Keratinocyte (primary cell): ENCODE data around the gene IFNAR2. TPM values are rescaled to one million over a fixed set of nuclear protein-coding genes. Genes with fewer than 3 reads are reported as not detected.

Experiments
- DNase-seq: peaks from one replicate; pipeline ENCODE4 v3.0.0-alpha.2; 2011; ENCODE audit warnings: low read depth, missing footprints, low spot score
- FAIRE-seq: peaks from 2 replicates; lab custom pipeline; 2011; peaks lifted over from hg19 to GRCh38; lab: Jason Lieb, UNC
- H2AFZ ChIP-seq: 2 replicates; pipeline ENCODE4 v1.6.0; 2012; ENCODE audit warnings: low read length, control low read depth, inconsistent platforms; ENCODE audit not compliant: control insufficient read depth
- H3K27ac ChIP-seq: 2 replicates; pipeline ENCODE4 v1.5.1; 2011; ENCODE audit warnings: low read length; ENCODE audit not compliant: control insufficient read depth, insufficient read depth
- H3K27me3 ChIP-seq: 3 replicates; pipeline ENCODE4 v1.6.0; 2011; ENCODE audit warnings: low read length; ENCODE audit not compliant: control insufficient read depth, insufficient read depth; ENCODE audit errors: extremely low read depth
- H3K36me3 ChIP-seq, 2 experiments: 2 replicates in 1 of 2; 3 replicates in 1 of 2; pipeline ENCODE4 v1.5.1; 2011; ENCODE audit warnings: low read length in 2 of 2, mild to moderate bottlenecking in 1 of 2; ENCODE audit not compliant: control insufficient read depth in 2 of 2, insufficient read depth in 2 of 2; ENCODE audit errors: extremely low read depth in 1 of 2
- H3K4me1 ChIP-seq: 3 replicates; pipeline ENCODE4 v1.5.1; 2011; ENCODE audit warnings: low read length; ENCODE audit not compliant: control insufficient read depth, insufficient read depth; ENCODE audit errors: extremely low read depth
- H3K4me2 ChIP-seq: 3 replicates; pipeline ENCODE4 v1.6.0; 2011; ENCODE audit warnings: low read depth, low read length; ENCODE audit not compliant: control insufficient read depth, insufficient read depth; ENCODE audit errors: extremely low read depth
- H3K4me3 ChIP-seq, 3 experiments: fragments of 200-600 bp in 1 of 3; sonication (generic) in 1 of 3; 2 replicates in 2 of 3; 3 replicates in 1 of 3; pipeline ENCODE4 v1.5.1; 2011 to 2016; ENCODE audit warnings: low read length in 3 of 3, mild to moderate bottlenecking in 3 of 3, control low read depth in 2 of 3, inconsistent platforms in 1 of 3, low read depth in 1 of 3, mixed read lengths in 1 of 3, mixed run types in 1 of 3, moderate library complexity in 1 of 3; ENCODE audit not compliant: control insufficient read depth in 2 of 3, insufficient read depth in 2 of 3; ENCODE audit errors: extremely low read depth in 1 of 3
- H3K79me2 ChIP-seq: 2 replicates; pipeline ENCODE4 v1.6.0; 2012; ENCODE audit warnings: low read length; ENCODE audit not compliant: control insufficient read depth, insufficient read depth
- H3K9ac ChIP-seq: 3 replicates; pipeline ENCODE4 v1.6.0; 2011; ENCODE audit warnings: low read length; ENCODE audit not compliant: control insufficient read depth, insufficient read depth; ENCODE audit errors: extremely low read depth
- H3K9me1 ChIP-seq: 3 replicates; pipeline ENCODE4 v1.6.0; 2011; ENCODE audit warnings: low read length; ENCODE audit not compliant: control insufficient read depth, insufficient read depth; ENCODE audit errors: extremely low read depth
- H3K9me3 ChIP-seq: 2 replicates; pipeline ENCODE4 v1.5.1; 2012; ENCODE audit warnings: low read depth, low read length; ENCODE audit not compliant: control insufficient read depth
- H4K20me1 ChIP-seq: 3 replicates; pipeline ENCODE4 v1.6.0; 2011; ENCODE audit warnings: low read length; ENCODE audit not compliant: control insufficient read depth, insufficient read depth; ENCODE audit errors: extremely low read depth
- EZH2 ChIP-seq: IDR thresholded peaks from one replicate; pipeline ENCODE4 v1.6.1; 2012; ENCODE audit warnings: inconsistent platforms, mild to moderate bottlenecking, low read length, moderate library complexity
- dilution Hi-C: fragments of 300-500 bp; cut with MboI; formaldehyde crosslinking; loops from one replicate; pipeline ENCODE4 v1.7.0; 2020; ENCODE audit warnings: low sequenced_read_pairs; ENCODE audit not compliant: extremely low pct_ligation_motif_present
- polyA plus RNA-seq, 5 experiments: library from polyadenylated mRNA; depleted of rRNA in 3 of 5; stranded (reverse) in 3 of 5; stranded (forward) in 1 of 5; unstranded in 1 of 5; fragments of >200 nt; gene quantifications; 1 replicate in 1 of 5; 2 replicates in 3 of 5; 3 replicates in 1 of 5; pipeline versions ENCODE4 v1.2.1 to v1.2.3, GENCODE V29; 2011 to 2012; ENCODE audit warnings: missing spikeins in 2 of 5, low read depth in 1 of 5, low replicate concordance in 1 of 5
- TF ChIP-seq, protein P1 (sequence below), 3 experiments: IDR thresholded peaks in 1 of 3; conservative IDR thresholded peaks in 1 of 3; optimal IDR thresholded peaks in 1 of 3; 2 replicates in 2 of 3; 3 replicates in 1 of 3; pipeline versions ENCODE3 to v1.5.1; 2011; ENCODE audit warnings: low read length in 3 of 3, mild to moderate bottlenecking in 3 of 3, moderate library complexity in 2 of 3, control low read depth in 1 of 3, inconsistent platforms in 1 of 3; ENCODE audit not compliant: insufficient read depth in 2 of 3; ENCODE audit errors: extremely low read depth in 1 of 3

The IFNAR2 gene
- polyA plus RNA-seq, 1 donor (not counting 4 experiments of a cell fraction or from before 2014, with no cell fraction given), result 23.0 TPM

DNA sequence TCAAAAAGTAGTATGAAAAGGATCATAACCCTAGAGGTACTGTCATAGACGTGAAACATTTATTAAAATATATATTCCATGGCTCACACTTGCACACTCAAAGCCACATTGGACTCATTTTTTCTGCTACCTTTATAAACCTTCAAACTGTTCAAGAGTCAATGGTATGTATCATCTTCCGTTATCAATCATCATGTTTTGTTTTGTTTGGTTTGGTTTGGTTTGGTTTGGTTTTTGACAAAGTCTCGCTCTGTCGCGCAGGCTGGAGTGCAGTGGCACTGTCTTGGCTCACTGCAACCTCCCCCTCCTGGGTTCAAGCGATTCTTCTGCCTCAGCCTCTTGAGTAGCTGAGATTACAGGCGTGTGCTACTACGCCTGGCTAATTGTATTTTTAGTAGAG lies 1.8 kb downstream of the IFNAR2 start:
- dilution Hi-C loops, result no loop called here
- DNase-seq, result no peak
- Histone ChIP-seq H3K27ac (no peak overlapping the region), H3K4me2 (peak overlapping the region; percentile 88), H3K4me3 (no peak overlapping the region), H3K79me2 (peaks cover 18% of the 10 kb centered on the region), H3K36me3 (no peaks in the 10 kb centered on the region), H2AFZ (no peak overlapping the region), H4K20me1 (no peaks in the 10 kb centered on the region), H3K9me3 (no peaks in the 10 kb centered on the region), H3K4me1 (peaks cover 9% of the 10 kb centered on the region), H3K9ac (no peak overlapping the region), H3K27me3 (no peaks in the 10 kb centered on the region), H3K9me1 (no peaks in the 10 kb centered on the region)
- no peak for FAIRE-seq
- TF ChIP-seq EZH2, result no peak
- TF ChIP-seq, protein P1, sequence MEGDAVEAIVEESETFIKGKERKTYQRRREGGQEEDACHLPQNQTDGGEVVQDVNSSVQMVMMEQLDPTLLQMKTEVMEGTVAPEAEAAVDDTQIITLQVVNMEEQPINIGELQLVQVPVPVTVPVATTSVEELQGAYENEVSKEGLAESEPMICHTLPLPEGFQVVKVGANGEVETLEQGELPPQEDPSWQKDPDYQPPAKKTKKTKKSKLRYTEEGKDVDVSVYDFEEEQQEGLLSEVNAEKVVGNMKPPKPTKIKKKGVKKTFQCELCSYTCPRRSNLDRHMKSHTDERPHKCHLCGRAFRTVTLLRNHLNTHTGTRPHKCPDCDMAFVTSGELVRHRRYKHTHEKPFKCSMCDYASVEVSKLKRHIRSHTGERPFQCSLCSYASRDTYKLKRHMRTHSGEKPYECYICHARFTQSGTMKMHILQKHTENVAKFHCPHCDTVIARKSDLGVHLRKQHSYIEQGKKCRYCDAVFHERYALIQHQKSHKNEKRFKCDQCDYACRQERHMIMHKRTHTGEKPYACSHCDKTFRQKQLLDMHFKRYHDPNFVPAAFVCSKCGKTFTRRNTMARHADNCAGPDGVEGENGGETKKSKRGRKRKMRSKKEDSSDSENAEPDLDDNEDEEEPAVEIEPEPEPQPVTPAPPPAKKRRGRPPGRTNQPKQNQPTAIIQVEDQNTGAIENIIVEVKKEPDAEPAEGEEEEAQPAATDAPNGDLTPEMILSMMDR (optimal IDR thresholded peaks at IDR 0.05 in 1 of 3, IDR thresholded peaks at IDR 0.05 in 1 of 3, conservative IDR thresholded peaks at IDR 0.05 in 1 of 3; ENCODE audit: extremely low read depth in 1 of 3, insufficient read depth in 2 of 3, low read length in 3 of 3), result no peak

- no peak overlapping the region for H3K4me3 ChIP-seq
- H2AFZ ChIP-seq, result no peak overlapping the region
- no peak for TF ChIP-seq EZH2
- TF ChIP-seq, protein P1 (optimal IDR thresholded peaks at IDR 0.05 in 1 of 3, IDR thresholded peaks at IDR 0.05 in 1 of 3, conservative IDR thresholded peaks at IDR 0.05 in 1 of 3; ENCODE audit: extremely low read depth in 1 of 3, insufficient read depth in 2 of 3, low read length in 3 of 3), result no peak
- no peaks in the 10 kb centered on the region for H3K27me3 ChIP-seq
- dilution Hi-C loops, result no loop called here
- no peak overlapping the region for H3K9ac ChIP-seq
- no peak for DNase-seq
- H3K79me2 ChIP-seq, result peaks cover 18% of the 10 kb centered on the region
- H3K4me2 ChIP-seq, result no peak overlapping the region
- no peaks in the 10 kb centered on the region for H3K9me1 ChIP-seq
- no peak overlapping the region for H3K27ac ChIP-seq
- no peaks in the 10 kb centered on the region for H3K36me3 ChIP-seq
- H3K4me1 ChIP-seq, result peaks cover 10% of the 10 kb centered on the region
- H4K20me1 ChIP-seq, result no peaks in the 10 kb centered on the region
- no peaks in the 10 kb centered on the region for H3K9me3 ChIP-seq
- peak; percentile 56 for FAIRE-seq
These were observed 2.7 kb downstream of the IFNAR2 start for GRCh38 chr21:33232291-33233034.
